Mesenchymal stem cell (in vitro differentiated cells and primary cell): ENCODE data around the gene NUDT4.

Experiments
- DNase-seq: peaks from one replicate; pipeline ENCODE4 v3.0.0-alpha.2; 2013
- H2AFZ ChIP-seq: one replicate; pipeline ENCODE4 v1.6.1; 2013; ENCODE audit warnings: low read depth, mild to moderate bottlenecking, control low read depth, inconsistent platforms, low read length, moderate library complexity
- H2AK5ac ChIP-seq: 2 replicates; pipeline ENCODE4 v1.6.1; 2013; ENCODE audit warnings: low read length, moderate library complexity, mild to moderate bottlenecking, inconsistent platforms; ENCODE audit not compliant: severe bottlenecking
- H2BK120ac ChIP-seq: one replicate; pipeline ENCODE4 v1.6.1; 2013; ENCODE audit warnings: low read depth, mild to moderate bottlenecking, inconsistent platforms, low read length, moderate library complexity
- H2BK12ac ChIP-seq, 2 experiments: one replicate each; pipeline ENCODE4 v1.6.1; 2013; ENCODE audit warnings: inconsistent platforms in 2 of 2, low read length in 2 of 2, mild to moderate bottlenecking in 2 of 2, moderate library complexity in 2 of 2, control low read depth in 1 of 2
- H2BK15ac ChIP-seq: one replicate; pipeline ENCODE4 v1.6.1; 2013; ENCODE audit warnings: mild to moderate bottlenecking, low read depth, inconsistent platforms; ENCODE audit not compliant: poor library complexity, severe bottlenecking
- H2BK5ac ChIP-seq: 2 replicates; pipeline ENCODE4 v1.6.1; 2013; ENCODE audit warnings: low read depth, mild to moderate bottlenecking, low read length, control low read depth, inconsistent platforms; ENCODE audit not compliant: poor library complexity, severe bottlenecking
- H3K14ac ChIP-seq, 2 experiments: one replicate each; pipeline ENCODE4 v1.6.1; 2013; ENCODE audit warnings: inconsistent platforms in 2 of 2, low read length in 2 of 2, control low read depth in 1 of 2, mild to moderate bottlenecking in 1 of 2, moderate library complexity in 1 of 2
- H3K18ac ChIP-seq, 2 experiments: one replicate each; pipeline ENCODE4 v1.6.1; 2013; ENCODE audit warnings: inconsistent platforms in 2 of 2, low read length in 2 of 2, control low read depth in 1 of 2, low read depth in 1 of 2, mild to moderate bottlenecking in 1 of 2
- H3K23ac ChIP-seq, 2 experiments: one replicate each; pipeline ENCODE4 v1.6.1; 2013; ENCODE audit warnings: inconsistent platforms in 2 of 2, low read length in 2 of 2, mild to moderate bottlenecking in 2 of 2, moderate library complexity in 2 of 2, control low read depth in 1 of 2
- H3K27ac ChIP-seq: 2 replicates; pipeline ENCODE4 v1.5.1; 2013; ENCODE audit warnings: mild to moderate bottlenecking, moderate library complexity, low read length, control low read depth, inconsistent platforms; ENCODE audit not compliant: poor library complexity, severe bottlenecking
- H3K27me3 ChIP-seq, 2 experiments: 2 replicates each; pipeline versions ENCODE4 v1.6.1 to v1.7.0; 2013; ENCODE audit warnings: low read length in 2 of 2, mild to moderate bottlenecking in 2 of 2, moderate library complexity in 2 of 2, control low read depth in 1 of 2, inconsistent platforms in 1 of 2; ENCODE audit not compliant: control insufficient read depth in 1 of 2, insufficient read depth in 1 of 2
- H3K36me3 ChIP-seq, 2 experiments: 2 replicates each; pipeline versions ENCODE4 v1.6.1 to v1.7.0; 2013; ENCODE audit warnings: low read length in 2 of 2, control low read depth in 1 of 2, inconsistent platforms in 1 of 2, low read depth in 1 of 2, mild to moderate bottlenecking in 1 of 2; ENCODE audit not compliant: insufficient read depth in 2 of 2, control insufficient read depth in 1 of 2
- H3K4ac ChIP-seq, 2 experiments: one replicate each; pipeline ENCODE4 v1.6.1; 2013; ENCODE audit warnings: inconsistent platforms in 2 of 2, low read length in 2 of 2, mild to moderate bottlenecking in 2 of 2, moderate library complexity in 2 of 2, control low read depth in 1 of 2, low read depth in 1 of 2
- H3K4me1 ChIP-seq: 2 replicates; pipeline ENCODE4 v1.6.1; 2013; ENCODE audit warnings: low read depth, low read length, control low read depth; ENCODE audit not compliant: control insufficient read depth, insufficient read depth
- H3K4me2 ChIP-seq: 2 replicates; pipeline ENCODE4 v1.6.1; 2013; ENCODE audit warnings: low read length, mild to moderate bottlenecking, inconsistent platforms; ENCODE audit not compliant: poor library complexity, severe bottlenecking
- H3K4me3 ChIP-seq, 2 experiments: 2 replicates each; pipeline versions ENCODE4 v1.5.1 to v1.7.0; 2013; ENCODE audit warnings: low read length in 2 of 2, mild to moderate bottlenecking in 2 of 2, control low read depth in 1 of 2, low read depth in 1 of 2; ENCODE audit not compliant: insufficient read depth in 1 of 2
- H3K79me1 ChIP-seq: replicated peaks from 2 replicates; pipeline ENCODE4 v1.6.1; 2013; ENCODE audit warnings: mild to moderate bottlenecking, control low read depth, low read length, inconsistent platforms; ENCODE audit not compliant: poor library complexity, severe bottlenecking
- H3K9ac ChIP-seq: 2 replicates; pipeline ENCODE4 v1.7.0; 2013; ENCODE audit warnings: mild to moderate bottlenecking, low read length, moderate library complexity
- H3K9me3 ChIP-seq: 2 replicates; pipeline ENCODE4 v1.7.0; 2013; ENCODE audit warnings: mild to moderate bottlenecking, low read length; ENCODE audit not compliant: control insufficient read depth
- H4K8ac ChIP-seq: one replicate; pipeline ENCODE4 v1.6.1; 2013; ENCODE audit warnings: inconsistent platforms, mild to moderate bottlenecking, low read length, moderate library complexity
- H4K91ac ChIP-seq: one replicate; pipeline ENCODE4 v1.6.1; 2013; ENCODE audit warnings: mild to moderate bottlenecking, low read length, inconsistent platforms
- WGBS: methylation state at CpG from one replicate; pipeline ENCODE4 v1.1.7; 2013; ENCODE audit warnings: mixed read lengths; 5-methylcytosine and 5-hydroxymethylcytosine counted together

The NUDT4 gene

DNA sequence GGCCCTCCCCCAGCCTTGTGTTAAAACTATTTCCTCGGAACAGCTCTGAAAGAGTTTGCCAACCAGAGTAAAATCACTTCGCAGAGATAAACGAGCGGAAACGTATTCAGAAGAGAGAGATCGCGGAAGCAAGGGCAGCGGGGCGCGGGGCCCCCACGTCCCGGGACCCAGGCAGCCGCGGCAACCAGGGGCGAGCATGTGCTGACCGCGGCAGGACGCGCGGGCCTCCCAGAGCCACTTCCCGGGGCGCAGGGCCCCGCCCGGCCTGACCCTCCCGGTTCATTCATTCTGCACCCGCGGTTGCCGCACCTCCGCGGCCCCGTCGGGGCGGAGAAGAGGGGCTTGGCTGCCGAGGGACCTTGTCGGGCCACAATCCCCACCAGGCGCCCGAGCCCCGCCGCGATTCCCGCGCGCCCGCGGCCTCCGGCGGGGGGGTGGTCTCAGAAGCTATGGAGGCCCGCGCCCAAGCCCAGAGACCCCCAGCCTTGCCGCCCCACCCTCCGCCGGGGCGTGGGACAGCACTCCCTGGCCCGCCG is 63.4 kb downstream of the NUDT4 start:
- 1% methylated on average over 33 of the region's 55 CpGs for WGBS
- H3K4me3 ChIP-seq, result peak overlapping the region; percentile 99
- no peaks in the 10 kb centered on the region for H3K79me1 ChIP-seq
- H3K36me3 ChIP-seq, result no peaks in the 10 kb centered on the region
- H3K9ac ChIP-seq, result peak overlapping the region; percentile 97
- no peak overlapping the region for H2AK5ac ChIP-seq
- peak overlapping the region; percentile 36 for H2BK5ac ChIP-seq
- H3K9me3 ChIP-seq, result no peaks in the 10 kb centered on the region
- H3K18ac ChIP-seq, result peak overlapping the region; percentile 96 to 100
- H3K14ac ChIP-seq, result peak overlapping the region in 1 of 2 experiments; percentile 87
- no peaks in the 10 kb centered on the region for H3K27me3 ChIP-seq
- H3K4ac ChIP-seq, result peak overlapping the region; percentile 73 to 85
- H2BK120ac ChIP-seq, result peak overlapping the region; percentile 93
- no peak overlapping the region for H2BK12ac ChIP-seq
- peak overlapping the region; percentile 98 for H4K8ac ChIP-seq
- DNase-seq, result peak; percentile 39
- peak overlapping the region; percentile 97 for H4K91ac ChIP-seq
- H3K27ac ChIP-seq, result no peak overlapping the region
- peak overlapping the region; percentile 23 to 31 for H3K23ac ChIP-seq
- peak overlapping the region; percentile 78 for H3K4me2 ChIP-seq
- H3K4me1 ChIP-seq, result peaks cover 6% of the 10 kb centered on the region
- H2AFZ ChIP-seq, result peak overlapping the region; percentile 72
- H2BK15ac ChIP-seq, result no peak overlapping the region

DNA sequence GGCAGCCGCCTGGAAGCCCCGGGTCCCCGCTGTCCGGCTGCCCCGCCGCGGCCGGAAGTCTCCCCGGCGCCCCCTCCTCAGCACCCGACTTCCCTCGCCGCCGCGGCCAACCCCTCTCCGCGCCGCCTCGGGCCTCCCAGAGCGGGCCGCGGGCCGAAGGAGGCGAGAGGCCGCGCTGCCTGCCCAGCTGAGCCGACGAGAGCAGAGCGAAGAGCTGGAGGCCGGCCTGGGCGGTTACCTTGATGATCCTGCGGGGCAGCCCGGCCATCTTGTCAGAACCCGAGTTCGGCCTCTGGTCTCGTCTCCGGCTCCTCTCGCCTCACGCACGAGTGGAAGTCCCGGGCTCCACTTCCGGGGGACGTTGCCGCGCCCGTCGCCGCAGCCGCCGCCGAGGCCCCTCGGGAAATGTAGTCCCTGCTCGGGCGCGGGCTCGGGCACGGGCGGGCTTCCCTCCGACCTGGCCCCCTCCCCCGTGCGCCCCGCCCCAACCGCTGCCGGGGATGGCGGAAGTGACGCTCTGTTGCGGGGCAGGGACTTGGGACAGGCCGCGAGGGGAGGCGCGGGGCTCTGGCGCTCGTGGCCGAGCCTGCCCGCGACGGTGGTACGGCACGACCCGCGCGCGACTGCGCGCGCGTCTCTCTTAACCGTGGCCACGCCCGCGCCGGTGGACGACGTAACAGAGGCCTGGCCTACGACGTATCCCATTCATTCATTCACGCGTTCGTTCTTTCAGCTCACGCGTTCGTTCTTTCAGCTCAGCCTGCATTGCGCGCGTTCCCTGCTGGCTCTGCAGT is 64.1 kb downstream of the NUDT4 start, which contains the start of gene UBE2N:
UBE2N (minus strand) TSS at position 331 of the 794 bp plus-strand sequence; CDS start at position 268, 63 bp downstream.
- Histone ChIP-seq H2BK5ac (peak within 1 kb of the TSS; percentile 99), H2BK12ac (peak within 1 kb of the TSS in 1 of 2 experiments; percentile 10), H4K91ac (peak within 1 kb of the TSS; percentile 97), H3K27me3 (no peaks in the 10 kb centered on the region), H3K27ac (peak within 1 kb of the TSS; percentile 74), H3K14ac (peak within 1 kb of the TSS; percentile 87 to 91), H2BK120ac (peak within 1 kb of the TSS; percentile 93), H2AFZ (peak within 1 kb of the TSS; percentile 80), H4K8ac (peak within 1 kb of the TSS; percentile 98), H3K4ac (peak within 1 kb of the TSS; percentile 73 to 85), H3K79me1 (no peaks in the 10 kb centered on the region), H3K4me3 (peak within 1 kb of the TSS; percentile 99), H3K9me3 (no peaks in the 10 kb centered on the region), H3K18ac (peak within 1 kb of the TSS; percentile 96 to 100), H3K4me1 (peaks cover 5% of the 10 kb centered on the region), H2AK5ac (no peak within 1 kb of the TSS), H2BK15ac (peak within 1 kb of the TSS; percentile 87), H3K36me3 (no peaks in the 10 kb centered on the region), H3K4me2 (peak within 1 kb of the TSS; percentile 78), H3K23ac (peak within 1 kb of the TSS; percentile 23 to 66), H3K9ac (peak within 1 kb of the TSS; percentile 97)
- peak; percentile 95 for DNase-seq
- WGBS, result under 1% methylated on average over 101 of the region's 105 CpGs

DNA sequence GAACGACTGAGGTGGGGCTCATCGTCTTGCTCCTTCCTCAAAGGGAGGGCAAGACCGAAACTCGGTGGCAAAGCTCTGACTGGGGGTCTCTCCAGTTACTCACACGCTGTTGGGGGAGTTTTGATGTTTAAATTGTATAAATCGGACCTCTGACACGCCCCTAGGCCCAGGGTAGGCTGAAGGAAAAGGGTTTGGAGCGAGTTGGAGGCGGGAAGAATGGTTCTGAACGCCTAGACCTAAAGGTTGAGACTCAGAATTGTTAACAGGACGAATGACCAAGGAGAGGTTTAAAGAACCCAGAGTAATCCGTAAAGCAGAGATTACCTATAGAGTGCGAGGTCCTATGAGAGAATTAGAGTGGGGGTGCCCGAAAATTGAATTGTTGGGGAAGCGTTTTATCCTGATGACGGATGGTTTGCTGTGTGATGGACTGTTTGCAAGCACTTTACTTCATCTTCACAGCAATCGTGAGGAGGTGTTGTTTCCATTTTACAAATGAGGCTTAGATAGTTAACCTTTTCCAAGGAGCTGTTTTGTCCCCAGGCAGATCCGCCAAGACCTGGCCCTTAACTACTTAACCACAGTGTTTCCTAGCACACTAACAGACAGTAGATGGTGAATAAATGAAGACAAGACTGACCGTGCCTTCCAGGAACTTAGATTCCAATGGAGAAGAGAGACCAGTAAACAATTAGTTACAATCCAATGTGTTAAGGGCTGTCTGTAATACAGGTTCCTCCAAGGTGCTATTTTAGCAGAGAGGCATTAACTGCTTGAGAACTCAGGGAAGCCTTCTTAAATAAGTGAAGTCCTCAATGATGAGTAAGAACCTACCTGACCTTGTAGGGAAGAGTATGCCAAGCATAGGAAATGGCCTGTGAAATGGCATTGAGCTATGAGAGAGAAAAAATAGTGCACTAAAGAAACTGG is 65.0 kb downstream of the NUDT4 start:
- Histone ChIP-seq H3K36me3 (no peaks in the 10 kb centered on the region), H4K8ac (peak overlapping the region; percentile 92), H3K9ac (peak overlapping the region; percentile 97), H3K4me2 (peak overlapping the region; percentile 72), H3K9me3 (no peaks in the 10 kb centered on the region), H3K27ac (peak overlapping the region; percentile 74), H2BK5ac (no peak overlapping the region), H3K14ac (no peak overlapping the region), H3K4me1 (peaks cover 4% of the 10 kb centered on the region), H2BK12ac (no peak overlapping the region), H3K79me1 (no peaks in the 10 kb centered on the region), H3K23ac (peak overlapping the region in 1 of 2 experiments; percentile 66), H4K91ac (peak overlapping the region; percentile 66), H2AFZ (peak overlapping the region; percentile 80), H2AK5ac (no peak overlapping the region), H3K4me3 (peak overlapping the region; percentile 72 to 99), H3K27me3 (no peaks in the 10 kb centered on the region), H3K4ac (no peak overlapping the region), H2BK120ac (no peak overlapping the region), H3K18ac (peak overlapping the region; percentile 13 to 78), H2BK15ac (no peak overlapping the region)
- DNase-seq, result peak; percentile 30
- 4% methylated on average over 17 of the region's 19 CpGs for WGBS
